HG02588 (cell line): ENCODE data around the gene TM7SF3.
"Not testable (repeated sequence)": the region's sequence is repeated elsewhere in the genome, so short reads cannot be mapped to it uniquely, and the experiment has no call there.

Source experiments
- ATAC-seq: cut with Tn5 transposase; IDR thresholded peaks from one replicate; pipeline ENCODE4 v1.9.1; 2021; ENCODE audit warnings: mild to moderate bottlenecking, moderate library complexity; ENCODE audit not compliant: unreplicated experiment

The TM7SF3 gene

DNA sequence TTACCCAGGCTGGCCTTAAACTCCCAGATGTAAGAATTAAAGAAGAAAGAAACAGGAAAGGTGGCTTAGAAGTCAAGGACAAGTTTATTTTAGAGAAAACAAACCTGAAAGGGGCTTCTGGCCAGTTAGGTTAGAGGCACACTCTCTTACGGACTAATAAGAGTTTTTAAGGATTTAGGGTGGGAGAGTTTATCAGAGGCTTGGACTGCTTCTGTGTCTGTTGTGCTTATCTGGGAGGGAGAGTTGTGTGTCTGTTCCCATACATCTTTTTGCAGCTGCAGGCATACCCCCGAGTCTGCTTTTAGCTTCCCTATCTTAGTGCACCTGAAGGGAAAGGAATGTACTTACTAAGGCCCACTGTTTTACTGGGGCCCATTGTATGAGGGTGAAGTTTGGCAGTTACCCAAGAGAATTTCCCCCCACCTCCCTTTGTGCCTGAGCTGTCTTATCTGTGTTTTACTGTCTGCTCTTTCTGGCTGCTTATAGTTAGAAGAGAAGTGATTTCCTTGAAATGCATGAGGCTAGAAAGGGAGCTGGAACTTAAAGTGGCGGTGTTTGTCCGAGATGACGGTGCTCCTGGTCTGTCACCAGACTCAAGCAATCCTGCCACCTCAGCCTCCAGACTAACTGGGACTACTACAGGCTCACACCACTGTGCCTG, 3.1 kb upstream of the TM7SF3 start:
- ATAC-seq: not testable (repeated sequence)

- ATAC-seq: no peak
These were observed 1.5 kb upstream of the TM7SF3 start for GRCh38 chr12:27015730-27016076.

DNA sequence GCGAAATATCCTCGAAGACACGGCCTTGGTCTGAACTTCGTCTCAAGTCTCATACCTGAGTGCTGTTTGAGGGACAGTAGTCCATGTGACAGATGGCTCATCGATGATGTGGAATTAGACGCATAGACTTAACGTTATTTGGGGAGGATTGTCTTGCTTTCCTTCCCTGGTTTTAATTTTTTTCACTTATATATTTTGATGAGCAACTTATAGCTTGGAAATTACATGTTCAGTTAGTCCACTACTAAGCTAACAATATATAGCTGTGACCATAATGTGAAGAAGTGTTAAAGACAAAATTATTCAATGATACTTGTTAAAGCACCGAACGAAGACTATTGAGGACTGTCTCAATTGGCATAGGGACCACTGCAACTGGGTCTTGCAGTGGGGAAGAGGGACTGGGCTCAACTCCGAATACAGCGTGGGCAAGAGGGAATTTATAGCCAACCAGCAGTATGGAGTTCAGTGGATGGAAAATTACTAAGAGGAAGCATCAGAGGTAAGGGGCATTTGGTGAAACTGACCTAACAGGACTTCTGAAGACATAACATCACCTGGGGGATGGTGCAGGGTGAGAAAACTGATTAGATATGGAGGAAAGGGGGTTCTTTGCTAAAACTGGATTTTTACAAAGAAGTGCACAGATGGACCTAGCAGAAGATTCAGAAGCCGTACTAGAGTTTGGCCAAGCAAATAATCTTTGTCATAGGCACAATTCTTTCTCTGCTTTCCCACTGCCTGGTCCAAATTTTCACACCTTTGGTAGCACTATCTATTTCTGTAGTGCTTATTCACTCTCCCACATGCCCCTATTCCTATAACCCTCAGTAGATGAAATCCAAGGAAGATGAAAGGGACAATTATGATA, 910 bp upstream of the TM7SF3 start:
- no peak for ATAC-seq

GRCh38 chr12:27013611-27014084, 536 bp downstream of the TM7SF3 start:
- peak; percentile 14 for ATAC-seq

DNA sequence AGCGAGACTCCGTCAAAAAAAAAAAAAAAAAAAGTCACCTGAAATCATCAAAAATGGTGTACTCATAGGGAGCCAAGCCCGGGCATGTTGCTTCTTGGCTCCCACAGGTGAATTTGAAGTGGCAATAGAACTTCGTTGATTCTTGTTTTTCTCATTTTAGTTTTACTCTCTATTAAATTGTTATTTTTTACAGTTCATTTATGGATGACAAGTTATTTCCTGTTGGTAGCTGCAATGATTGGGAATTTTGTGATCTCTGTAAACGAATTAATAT, 1.3 kb downstream of the TM7SF3 start:
- ATAC-seq: no peak

- no peak for ATAC-seq
These were observed 1.8 kb downstream of the TM7SF3 start for GRCh38 chr12:27012239-27012981.

DNA sequence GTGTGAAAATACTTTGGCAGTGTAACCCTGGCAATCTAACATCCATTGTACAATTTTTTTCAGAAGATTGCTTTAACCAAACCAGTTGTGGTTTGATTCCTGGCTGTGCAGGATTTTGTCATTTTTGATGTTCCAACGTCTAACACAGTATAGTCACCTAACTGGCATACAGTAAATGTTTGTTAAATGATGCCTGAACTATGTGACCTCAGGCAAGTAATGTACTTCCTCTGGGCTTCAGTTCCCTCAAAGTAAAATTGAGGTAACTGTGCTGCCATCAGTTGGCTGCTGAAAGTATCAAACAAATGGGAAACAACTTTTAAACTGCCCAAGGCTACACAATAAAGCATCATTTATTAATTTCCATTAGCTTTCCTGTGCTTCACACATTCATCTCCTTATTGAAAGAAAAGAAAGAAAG, 4.3 kb downstream of the TM7SF3 start:
- no peak for ATAC-seq

DNA sequence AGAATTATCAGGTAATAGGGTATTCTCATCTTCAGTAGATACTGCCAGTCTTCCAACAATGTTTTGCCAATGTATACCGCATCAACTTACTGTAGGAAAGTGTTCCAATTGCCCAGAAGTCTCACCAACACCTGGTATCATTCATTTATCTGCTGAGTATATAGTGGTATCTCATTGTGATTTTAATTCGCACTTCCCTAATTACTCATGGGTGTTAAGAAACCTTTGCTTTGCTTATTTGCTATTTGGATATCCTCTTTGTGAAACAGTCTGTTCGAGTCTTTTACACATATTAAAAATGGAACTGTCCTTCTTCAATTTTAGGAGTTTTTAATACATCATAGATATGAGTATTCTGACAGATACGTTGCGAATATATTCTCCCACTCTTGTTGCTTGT, 6.1 kb downstream of the TM7SF3 start:
- no peak for ATAC-seq

- ATAC-seq: no peak
These were observed 7.3 kb downstream of the TM7SF3 start for GRCh38 chr12:27006797-27007467.

DNA sequence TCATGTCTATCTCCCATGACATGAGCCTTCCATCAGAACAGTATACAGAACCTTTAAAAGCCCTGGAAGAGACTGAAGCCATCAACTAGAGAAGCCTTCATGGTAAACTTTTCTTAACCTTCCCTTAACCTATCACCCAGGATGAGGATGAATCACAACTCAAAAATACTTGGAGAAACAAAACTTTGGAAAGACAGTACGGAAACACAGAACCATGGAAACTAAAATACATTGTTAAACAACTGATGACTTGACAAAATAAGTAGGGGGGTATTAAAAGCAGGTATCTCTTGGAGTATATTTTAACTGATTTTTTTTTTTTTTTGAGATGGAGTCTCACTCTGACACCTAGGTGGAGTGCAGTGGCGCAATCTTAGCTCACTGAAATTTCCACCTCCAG, 8.7 kb downstream of the TM7SF3 start:
- no peak for ATAC-seq

DNA sequence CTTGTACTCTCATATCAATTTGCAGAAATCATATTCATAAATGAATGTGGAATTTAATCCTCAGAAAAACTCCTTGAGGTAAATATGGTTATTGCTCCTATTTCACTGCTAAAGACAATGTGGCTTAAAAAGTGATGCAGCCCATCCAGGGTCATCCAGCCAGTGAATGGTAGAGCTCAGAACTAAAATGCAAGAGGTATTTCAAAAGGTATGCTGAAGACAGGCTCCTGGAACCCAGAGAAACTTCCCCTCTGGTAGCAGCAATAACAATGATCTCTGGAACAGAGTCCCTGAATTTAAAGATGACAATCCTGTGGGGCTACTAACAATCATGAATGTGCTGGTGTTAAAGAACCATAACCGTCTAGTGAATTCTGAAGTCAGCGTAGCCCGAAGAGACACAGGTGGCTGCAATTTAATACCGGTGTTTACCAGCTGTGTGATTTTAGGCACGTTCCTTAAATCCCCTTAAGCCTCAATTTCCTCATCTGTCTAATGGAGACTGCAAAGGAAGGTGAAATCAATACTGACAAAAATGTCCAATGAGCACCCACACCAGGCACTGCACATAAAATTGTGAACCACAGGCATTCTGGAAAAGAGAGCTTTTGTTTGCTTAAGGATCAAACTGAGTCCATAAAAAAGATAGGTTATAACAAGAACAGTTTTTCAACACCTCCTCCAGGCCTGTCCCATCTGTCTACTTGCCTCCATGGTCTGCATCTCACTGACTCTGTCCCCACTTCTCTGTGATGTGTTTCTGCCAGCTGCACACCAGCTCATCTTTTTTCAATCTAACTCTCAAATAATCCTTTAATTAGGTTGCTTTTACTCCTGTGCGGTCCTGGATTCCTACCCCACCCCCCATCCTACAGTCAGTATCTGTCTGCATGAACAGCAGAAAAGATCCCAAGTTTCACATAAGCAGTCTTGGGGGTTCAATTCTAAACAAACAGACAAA, 10.5 kb downstream of the TM7SF3 start:
- ATAC-seq: no peak

- no peak for ATAC-seq
These were observed 12.0 kb downstream of the TM7SF3 start for GRCh38 chr12:27002141-27002540.

- no peak for ATAC-seq
These were observed 12.5 kb downstream of the TM7SF3 start for GRCh38 chr12:27001663-27002062.

- ATAC-seq: no peak
These were observed 13.2 kb downstream of the TM7SF3 start for GRCh38 chr12:27000961-27001360.

- ATAC-seq: no peak
These were observed 17.2 kb downstream of the TM7SF3 start for GRCh38 chr12:26997003-26997402.

- no peak for ATAC-seq
These were observed 18.5 kb downstream of the TM7SF3 start for GRCh38 chr12:26995706-26996105.

DNA sequence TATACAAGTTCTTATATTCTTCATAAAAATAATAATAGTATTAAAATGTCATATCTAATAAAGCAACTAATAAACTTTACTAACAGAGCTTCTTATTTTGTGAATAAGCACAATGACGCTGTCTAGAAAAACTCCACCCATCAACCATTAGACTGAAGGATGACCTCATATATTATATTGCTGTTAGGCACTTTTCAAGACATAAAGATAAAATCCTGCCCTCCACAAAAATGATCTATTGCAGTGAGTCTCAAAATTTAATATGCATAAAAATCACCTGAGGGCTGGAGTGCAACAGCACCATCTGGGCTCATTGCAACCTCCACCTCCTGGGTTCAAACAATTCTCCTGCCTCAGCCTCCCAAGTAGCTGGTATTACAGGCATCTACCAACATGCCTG, 20.1 kb downstream of the TM7SF3 start:
- no peak for ATAC-seq

DNA sequence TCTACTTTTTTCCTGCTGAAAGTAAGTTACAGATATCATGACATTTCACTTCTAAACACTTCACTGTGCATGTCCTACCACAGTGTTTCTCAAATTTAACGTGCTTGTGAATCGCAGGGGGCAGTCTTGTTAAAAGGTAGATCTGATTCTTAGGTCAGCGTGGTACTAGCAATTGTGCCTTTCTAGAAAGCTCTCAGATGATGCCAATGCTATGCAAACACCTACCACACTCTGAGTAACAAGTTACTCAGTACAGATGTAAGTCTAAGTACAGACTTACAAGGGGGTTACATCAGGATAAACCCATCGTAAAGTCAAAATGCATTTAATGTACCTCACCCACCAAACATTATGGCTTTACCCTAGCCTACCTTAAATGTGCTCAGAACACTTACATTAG, 22.4 kb downstream of the TM7SF3 start:
- no peak for ATAC-seq

DNA sequence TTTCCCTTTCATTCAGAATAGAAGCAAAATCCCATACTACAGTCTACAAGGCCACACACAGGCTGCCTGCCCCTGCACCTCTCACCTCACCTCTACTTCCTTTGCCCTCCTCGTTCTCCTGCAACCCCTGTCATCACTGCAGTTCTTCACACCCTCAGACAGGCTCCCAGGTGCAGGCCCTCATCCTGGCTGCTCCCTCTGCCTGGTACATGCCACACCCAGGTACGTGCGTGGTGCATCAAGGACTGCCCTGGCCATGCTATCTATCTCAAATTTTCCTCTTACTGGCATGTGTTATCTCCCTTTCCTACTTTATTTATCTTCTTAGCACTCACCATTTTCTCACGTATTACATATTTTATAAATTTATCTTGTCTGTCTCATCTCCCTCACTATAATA, 24.3 kb downstream of the TM7SF3 start:
- ATAC-seq: no peak

- ATAC-seq: no peak
These were observed 25.5 kb downstream of the TM7SF3 start for GRCh38 chr12:26988703-26989102.
